ENCODE data around the gene KIF16B.

KIF16B gene

DNA sequence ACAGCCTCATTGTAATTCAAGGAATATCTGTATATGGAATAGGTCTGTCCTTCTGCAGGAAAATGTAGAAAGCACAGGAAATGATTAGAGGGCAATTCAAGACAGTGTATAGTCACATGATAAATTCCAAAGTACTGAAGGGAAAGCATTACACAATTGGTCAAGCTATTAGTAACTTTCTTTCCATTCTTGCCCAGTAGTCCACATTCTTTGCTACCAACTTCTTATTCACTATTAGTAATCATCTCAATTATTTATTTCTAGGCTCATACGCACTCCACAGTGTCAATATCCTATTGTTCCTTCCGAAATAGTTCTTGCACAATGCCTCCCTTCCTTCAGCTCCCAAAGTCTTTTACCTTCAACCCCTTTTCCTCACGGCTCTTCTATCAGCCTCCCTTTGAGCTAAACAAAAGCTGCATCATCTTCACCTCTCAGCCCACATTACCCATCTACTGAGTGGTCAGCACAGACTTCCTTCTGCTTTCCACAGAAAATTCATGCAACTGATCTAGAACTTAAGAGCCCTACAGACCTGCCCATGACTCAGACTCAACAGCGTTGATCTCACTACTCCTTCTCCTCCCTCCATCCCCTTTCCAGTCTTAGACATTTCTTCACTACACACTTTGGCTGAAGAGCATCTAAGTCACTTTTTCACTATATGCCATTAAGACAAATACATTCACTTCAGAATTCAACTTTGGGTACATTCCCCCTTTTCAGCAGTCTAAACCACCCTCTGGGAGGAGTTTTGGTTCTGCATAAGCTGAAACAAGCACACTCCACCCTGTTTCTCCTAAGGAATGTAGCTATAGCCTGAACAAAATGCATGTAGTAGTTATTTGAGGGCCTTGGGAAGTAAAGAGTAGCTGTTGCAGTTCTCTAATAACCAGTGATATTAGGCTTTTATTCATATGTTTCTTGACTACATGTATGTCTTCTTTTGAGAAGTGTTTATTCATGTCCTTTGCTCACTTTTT, 157.9 kb downstream of the KIF16B start:
- Histone ChIP-seq H3K9ac (ENCODE audit: low read length) (no peak overlapping the region), H3K9me3 (ENCODE audit: insufficient read depth, low read length) (no peaks in the 10 kb centered on the region; the same call in 1 of the 2 replicates), H4K20me1 (ENCODE audit: insufficient read depth, low read length) (no peaks in the 10 kb centered on the region), H3K4me1 (ENCODE audit: low read length) (no peaks in the 10 kb centered on the region), H3K27ac (ENCODE audit: low read length) (no peak overlapping the region), H2AFZ (ENCODE audit: low read depth, low read length) (no peak overlapping the region), H3K27me3 (ENCODE audit: low read depth, low read length) (no peaks in the 10 kb centered on the region), H3K4me3 (ENCODE audit: low read length) (no peak overlapping the region), H3K36me3 (replicated peaks; ENCODE audit: low read depth, low read length) (peaks cover 13% of the 10 kb centered on the region), H3K79me2 (ENCODE audit: low read length) (no peaks in the 10 kb centered on the region), H3K4me2 (ENCODE audit: low read length) (no peak overlapping the region)
- no peak for TF ChIP-seq EZH2phosphoT487 (IDR thresholded peaks at IDR 0.05; ENCODE audit: low read depth)
- TF ChIP-seq, protein P1, sequence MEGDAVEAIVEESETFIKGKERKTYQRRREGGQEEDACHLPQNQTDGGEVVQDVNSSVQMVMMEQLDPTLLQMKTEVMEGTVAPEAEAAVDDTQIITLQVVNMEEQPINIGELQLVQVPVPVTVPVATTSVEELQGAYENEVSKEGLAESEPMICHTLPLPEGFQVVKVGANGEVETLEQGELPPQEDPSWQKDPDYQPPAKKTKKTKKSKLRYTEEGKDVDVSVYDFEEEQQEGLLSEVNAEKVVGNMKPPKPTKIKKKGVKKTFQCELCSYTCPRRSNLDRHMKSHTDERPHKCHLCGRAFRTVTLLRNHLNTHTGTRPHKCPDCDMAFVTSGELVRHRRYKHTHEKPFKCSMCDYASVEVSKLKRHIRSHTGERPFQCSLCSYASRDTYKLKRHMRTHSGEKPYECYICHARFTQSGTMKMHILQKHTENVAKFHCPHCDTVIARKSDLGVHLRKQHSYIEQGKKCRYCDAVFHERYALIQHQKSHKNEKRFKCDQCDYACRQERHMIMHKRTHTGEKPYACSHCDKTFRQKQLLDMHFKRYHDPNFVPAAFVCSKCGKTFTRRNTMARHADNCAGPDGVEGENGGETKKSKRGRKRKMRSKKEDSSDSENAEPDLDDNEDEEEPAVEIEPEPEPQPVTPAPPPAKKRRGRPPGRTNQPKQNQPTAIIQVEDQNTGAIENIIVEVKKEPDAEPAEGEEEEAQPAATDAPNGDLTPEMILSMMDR (IDR thresholded peaks at IDR 0.05; ENCODE audit: low read depth, low read length), result no peak

DNA sequence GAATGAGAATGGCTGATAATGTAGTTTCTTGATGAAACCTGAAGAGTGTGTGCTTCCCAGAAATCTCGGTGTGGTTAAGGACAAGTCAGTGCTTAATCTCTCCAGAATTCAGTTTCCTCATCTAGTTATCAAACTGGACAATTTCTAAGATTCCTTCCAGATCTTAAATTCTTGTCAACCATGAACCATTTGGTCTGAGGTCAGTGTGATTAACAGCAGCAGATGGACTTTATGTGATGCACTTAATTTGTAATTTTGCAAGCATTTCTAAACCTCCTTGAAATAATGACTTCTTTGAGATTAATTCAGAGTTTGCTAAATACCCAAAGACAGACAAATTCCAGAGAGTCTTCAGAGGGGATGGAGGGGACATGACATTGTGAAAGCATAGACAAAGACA, 160.3 kb downstream of the KIF16B start:
- no peak overlapping the region for H3K27ac ChIP-seq (ENCODE audit: low read length)
- H3K4me3 ChIP-seq (ENCODE audit: low read length), result no peak overlapping the region
- H3K9ac ChIP-seq (ENCODE audit: low read length), result no peak overlapping the region
- H3K36me3 ChIP-seq (replicated peaks; ENCODE audit: low read depth, low read length), result peaks cover 13% of the 10 kb centered on the region
- no peak overlapping the region for H3K4me2 ChIP-seq (ENCODE audit: low read length)
- H3K9me3 ChIP-seq (ENCODE audit: insufficient read depth, low read length), result no peaks in the 10 kb centered on the region; the same call in 1 of the 2 replicates
- H3K79me2 ChIP-seq (ENCODE audit: low read length), result no peaks in the 10 kb centered on the region
- no peaks in the 10 kb centered on the region for H4K20me1 ChIP-seq (ENCODE audit: insufficient read depth, low read length)
- no peaks in the 10 kb centered on the region for H3K4me1 ChIP-seq (ENCODE audit: low read length)
- TF ChIP-seq EZH2phosphoT487 (IDR thresholded peaks at IDR 0.05; ENCODE audit: low read depth), result no peak
- TF ChIP-seq, protein P1 (IDR thresholded peaks at IDR 0.05; ENCODE audit: low read depth, low read length), result no peak
- H2AFZ ChIP-seq (ENCODE audit: low read depth, low read length), result no peak overlapping the region
- no peaks in the 10 kb centered on the region for H3K27me3 ChIP-seq (ENCODE audit: low read depth, low read length)

DNA sequence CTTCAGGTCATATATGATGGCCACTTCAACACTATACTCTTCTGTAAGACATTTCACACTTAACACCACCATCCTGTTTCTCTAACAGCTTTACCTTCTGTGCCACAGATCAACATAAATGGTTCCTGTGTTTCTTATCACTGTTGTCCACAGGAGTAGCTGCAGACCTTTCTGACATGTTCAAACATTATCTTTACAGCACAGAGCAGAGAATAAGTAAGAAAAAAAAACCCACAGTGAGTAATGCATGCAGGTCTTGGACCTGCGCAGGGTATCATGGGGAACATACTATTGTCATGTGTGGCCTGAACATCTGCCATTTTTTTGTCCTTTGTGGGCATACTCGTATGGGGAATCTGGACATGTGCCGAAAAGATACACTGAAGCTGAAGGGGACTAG, 161.9 kb downstream of the KIF16B start:
- Histone ChIP-seq H3K27me3 (ENCODE audit: low read depth, low read length) (no peaks in the 10 kb centered on the region), H2AFZ (ENCODE audit: low read depth, low read length) (no peak overlapping the region), H3K9ac (ENCODE audit: low read length) (no peak overlapping the region), H3K4me1 (ENCODE audit: low read length) (no peaks in the 10 kb centered on the region), H3K36me3 (replicated peaks; ENCODE audit: low read depth, low read length) (peaks cover 13% of the 10 kb centered on the region), H4K20me1 (ENCODE audit: insufficient read depth, low read length) (no peaks in the 10 kb centered on the region), H3K4me3 (ENCODE audit: low read length) (no peak overlapping the region), H3K79me2 (ENCODE audit: low read length) (no peaks in the 10 kb centered on the region), H3K9me3 (ENCODE audit: insufficient read depth, low read length) (no peaks in the 10 kb centered on the region; the same call in 1 of the 2 replicates), H3K4me2 (ENCODE audit: low read length) (no peak overlapping the region), H3K27ac (ENCODE audit: low read length) (no peak overlapping the region)
- TF ChIP-seq, protein P1 (IDR thresholded peaks at IDR 0.05; ENCODE audit: low read depth, low read length), result no peak
- no peak for TF ChIP-seq EZH2phosphoT487 (IDR thresholded peaks at IDR 0.05; ENCODE audit: low read depth)

DNA sequence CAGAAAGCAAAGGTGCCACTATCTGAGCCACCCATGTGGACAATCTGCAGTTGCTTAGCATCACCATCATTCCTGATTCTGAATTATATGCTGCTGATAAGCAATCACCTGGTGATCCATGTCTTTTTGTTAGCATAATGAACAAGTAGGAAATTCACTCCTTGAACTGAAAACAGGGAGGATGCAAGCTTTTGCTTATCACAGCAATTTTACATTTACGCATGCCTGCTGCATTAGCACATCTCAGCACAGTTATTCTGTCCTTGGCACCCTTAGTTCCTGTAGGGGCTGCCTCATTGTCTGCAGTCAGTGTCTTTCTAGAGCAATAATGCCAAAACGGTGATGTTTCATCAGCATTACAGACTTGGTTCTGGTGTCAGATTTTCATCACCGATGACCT, 162.6 kb downstream of the KIF16B start:
- H3K4me3 ChIP-seq (ENCODE audit: low read length), result no peak overlapping the region
- no peak overlapping the region for H2AFZ ChIP-seq (ENCODE audit: low read depth, low read length)
- no peaks in the 10 kb centered on the region for H3K79me2 ChIP-seq (ENCODE audit: low read length)
- no peaks in the 10 kb centered on the region for H3K27me3 ChIP-seq (ENCODE audit: low read depth, low read length)
- H3K4me2 ChIP-seq (ENCODE audit: low read length), result no peak overlapping the region
- H3K4me1 ChIP-seq (ENCODE audit: low read length), result no peaks in the 10 kb centered on the region
- H3K27ac ChIP-seq (ENCODE audit: low read length), result no peak overlapping the region
- H4K20me1 ChIP-seq (ENCODE audit: insufficient read depth, low read length), result no peaks in the 10 kb centered on the region
- H3K9me3 ChIP-seq (ENCODE audit: insufficient read depth, low read length), result no peaks in the 10 kb centered on the region; the same call in 1 of the 2 replicates
- H3K36me3 ChIP-seq (replicated peaks; ENCODE audit: low read depth, low read length), result peaks cover 13% of the 10 kb centered on the region
- no peak for TF ChIP-seq EZH2phosphoT487 (IDR thresholded peaks at IDR 0.05; ENCODE audit: low read depth)
- TF ChIP-seq, protein P1 (IDR thresholded peaks at IDR 0.05; ENCODE audit: low read depth, low read length), result no peak
- H3K9ac ChIP-seq (ENCODE audit: low read length), result no peak overlapping the region
